Measurements from ENCODE around the gene TUBA3E. TPM values are rescaled to one million over a fixed set of nuclear protein-coding genes. Genes with fewer than 3 reads are reported as not detected.
"Not testable (repeated sequence)": the region's sequence is repeated elsewhere in the genome, so short reads cannot be mapped to it uniquely, and the experiment has no call there.

The TUBA3E gene
- total RNA-seq, 1 donor from 2014 or later = 80.0 TPM

- peak; percentile 82 for ATAC-seq
- DNase-seq (ENCODE audit: missing footprints) = not testable (repeated sequence)
Observed at GRCh38 chr2:130174866-130175265, 23.4 kb downstream of the TUBA3E start.

GRCh38 chr2:130169896-130170295, 28.3 kb downstream of the TUBA3E start:
- DNase-seq (ENCODE audit: missing footprints) (no peak), ATAC-seq (no peak)
- intact Hi-C loops (cut with DNase I) = no loop called here

More at GRCh38 chr2:130174866-130175265, 23.4 kb downstream of the TUBA3E start:
- intact Hi-C loops (cut with DNase I) = not testable (repeated sequence)

- intact Hi-C loops (cut with DNase I); ATAC-seq: not testable (repeated sequence)
- DNase-seq (ENCODE audit: missing footprints) = peak; percentile 6
Observed at GRCh38 chr2:130169163-130169562, 29.1 kb downstream of the TUBA3E start.

- ATAC-seq; intact Hi-C loops (cut with DNase I): not testable (repeated sequence)
- DNase-seq (ENCODE audit: missing footprints) = peak; percentile 40
Observed at GRCh38 chr2:130166611-130167010, 31.6 kb downstream of the TUBA3E start.

GRCh38 chr2:130165293-130166016, 32.8 kb downstream of the TUBA3E start:
- intact Hi-C loops (cut with DNase I) = no loop called here
- DNase-seq (ENCODE audit: missing footprints) (peak; percentile 39), ATAC-seq (no peak)

- ATAC-seq (no peak), DNase-seq (ENCODE audit: missing footprints) (peak; percentile 35)
- intact Hi-C loops (cut with DNase I) = no loop called here
Observed at GRCh38 chr2:130162968-130163367, 35.3 kb downstream of the TUBA3E start.

- ATAC-seq; intact Hi-C loops (cut with DNase I): not testable (repeated sequence)
- peak; percentile 55 for DNase-seq (ENCODE audit: missing footprints)
Observed at GRCh38 chr2:130162486-130162885, 35.8 kb downstream of the TUBA3E start.

GRCh38 chr2:130160838-130161705, 37.2 kb downstream of the TUBA3E start:
- intact Hi-C loops (cut with DNase I) = not testable (repeated sequence)
- ATAC-seq = peak; percentile 80
- DNase-seq (ENCODE audit: missing footprints) = peak; percentile 71

GRCh38 chr2:130160131-130160530, 38.1 kb downstream of the TUBA3E start:
- intact Hi-C loops (cut with DNase I) = no loop called here
- no peak for ATAC-seq

GRCh38 chr2:130159376-130159775, 38.9 kb downstream of the TUBA3E start:
- not testable (repeated sequence) for ATAC-seq; DNase-seq (ENCODE audit: missing footprints)
- intact Hi-C loops (cut with DNase I) = loop anchor here (5.0 kb wide), 1 partner anchor 173 kb away; no protein-coding TSS in a partner anchor

More at GRCh38 chr2:130160131-130160530, 38.1 kb downstream of the TUBA3E start:
- DNase-seq (ENCODE audit: missing footprints) = no peak

- intact Hi-C loops (cut with DNase I) = loop anchor here (5.0 kb wide), 1 partner anchor 174 kb away; no protein-coding TSS in a partner anchor
- no peak for ATAC-seq
- no peak for DNase-seq (ENCODE audit: missing footprints)
Observed at GRCh38 chr2:130158631-130159030, 39.6 kb downstream of the TUBA3E start.

- not testable (repeated sequence) for DNase-seq (ENCODE audit: missing footprints); ATAC-seq
- intact Hi-C loops (cut with DNase I) = loop anchor here (5.0 kb wide), 1 partner anchor 174 kb away; no protein-coding TSS in a partner anchor
Observed at GRCh38 chr2:130157825-130158514, 40.3 kb downstream of the TUBA3E start.

GRCh38 chr2:130157354-130157753, 40.9 kb downstream of the TUBA3E start:
- not testable (repeated sequence) for DNase-seq (ENCODE audit: missing footprints); ATAC-seq
- intact Hi-C loops (cut with DNase I) = loop anchor here (5.0 kb wide), 1 partner anchor 175 kb away; no protein-coding TSS in a partner anchor

- DNase-seq (ENCODE audit: missing footprints) = no peak
- intact Hi-C loops (cut with DNase I) = loop anchor here (5.0 kb wide), 1 partner anchor 176 kb away; no protein-coding TSS in a partner anchor
Observed at GRCh38 chr2:130156624-130157004, 41.6 kb downstream of the TUBA3E start.

GRCh38 chr2:130155956-130156623, 42.1 kb downstream of the TUBA3E start:
- peak; percentile 70 for ATAC-seq
- intact Hi-C loops (cut with DNase I) = loop anchor here (5.0 kb wide), 1 partner anchor 176 kb away; no protein-coding TSS in a partner anchor
- DNase-seq (ENCODE audit: missing footprints) = not testable (repeated sequence)

More at GRCh38 chr2:130156624-130157004, 41.6 kb downstream of the TUBA3E start:
- ATAC-seq = no peak

- intact Hi-C loops (cut with DNase I) = loop anchor here (5.0 kb wide), 1 partner anchor 177 kb away; no protein-coding TSS in a partner anchor
- DNase-seq (ENCODE audit: missing footprints) = no peak
- no peak for ATAC-seq
Observed at GRCh38 chr2:130154773-130155765, 43.2 kb downstream of the TUBA3E start.

GRCh38 chr2:130154423-130154770, 43.8 kb downstream of the TUBA3E start:
- intact Hi-C loops (cut with DNase I); DNase-seq (ENCODE audit: missing footprints); ATAC-seq: not testable (repeated sequence)
